NT2/D1 (cell line): Measurements from ENCODE around the gene CAPN13.

ENCODE experiments used
- SUZ12 ChIP-seq: IDR thresholded peaks from 2 replicates; pipeline ENCODE4 v1.6.1; 2011; ENCODE audit not compliant: insufficient read length, insufficient read depth; ENCODE audit errors: extremely low read depth
- YY1 ChIP-seq: IDR thresholded peaks from 2 replicates; pipeline ENCODE4 v1.6.1; 2011; ENCODE audit not compliant: insufficient read length, insufficient read depth
- ZNF274 ChIP-seq: IDR thresholded peaks from 2 replicates; pipeline ENCODE4 v1.6.1; 2011; ENCODE audit warnings: mild to moderate bottlenecking, low read depth, low read length

- no peak for TF ChIP-seq YY1
- no peak for TF ChIP-seq ZNF274
- TF ChIP-seq SUZ12: no peak
Observed at GRCh38 chr2:30801821-30802455, 5.3 kb downstream of the CAPN13 start.
